ENCODE results near the gene NDUFB3.
"Not testable (repeated sequence)": the region's sequence is repeated elsewhere in the genome, so short reads cannot be mapped to it uniquely, and the experiment has no call there.

The NDUFB3 gene

GRCh38 chr2:201071479-201072200, at the start of gene NDUFB3, which contains the start of gene HYCC2:
NDUFB3 (plus strand) TSS chr2:201072001; CDS start chr2:201078883, 6,882 bp downstream.
HYCC2 (minus strand) TSS chr2:201071671; CDS start chr2:201024009, 47,662 bp downstream.
- peak; percentile 86 for DNase-seq (ENCODE audit: low read depth)

- DNase-seq (ENCODE audit: low read depth), result no peak
These were observed 47.3 kb upstream of the NDUFB3 start for GRCh38 chr2:201024518-201024917.

- DNase-seq (ENCODE audit: low read depth), result not testable (repeated sequence)
These were observed 37.4 kb upstream of the NDUFB3 start for GRCh38 chr2:201034355-201034754.

- DNase-seq (ENCODE audit: low read depth), result not testable (repeated sequence)
These were observed 33.4 kb upstream of the NDUFB3 start for GRCh38 chr2:201038361-201038760.

- DNase-seq (ENCODE audit: low read depth), result no peak
These were observed 32.9 kb upstream of the NDUFB3 start for GRCh38 chr2:201038855-201039254.

- no peak for DNase-seq (ENCODE audit: low read depth)
These were observed 30.8 kb upstream of the NDUFB3 start for GRCh38 chr2:201040867-201041628.

GRCh38 chr2:201042451-201042850, 29.4 kb upstream of the NDUFB3 start:
- DNase-seq (ENCODE audit: low read depth), result not testable (repeated sequence)

DNA sequence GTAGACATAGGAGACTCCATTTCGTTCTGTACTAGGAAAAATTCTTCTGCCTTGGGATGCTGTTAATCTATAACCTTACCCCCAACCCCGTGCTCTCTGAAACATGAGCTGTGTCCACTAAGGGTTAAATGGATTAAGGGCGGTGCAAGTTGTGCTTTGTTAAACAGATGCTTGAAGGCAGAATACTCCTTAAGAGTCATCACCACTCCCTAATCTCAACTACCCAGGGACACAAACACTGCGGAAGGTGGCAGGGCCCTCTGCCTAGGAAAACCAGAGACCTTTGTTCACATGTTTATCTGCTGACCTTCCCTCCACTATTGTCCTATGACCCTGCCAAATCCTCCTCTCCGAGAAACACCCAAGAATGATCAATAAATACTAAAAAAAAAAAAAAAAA, 28.8 kb upstream of the NDUFB3 start:
- not testable (repeated sequence) for DNase-seq (ENCODE audit: low read depth)

- DNase-seq (ENCODE audit: low read depth), result no peak
These were observed 24.9 kb upstream of the NDUFB3 start for GRCh38 chr2:201046881-201047280.

DNA sequence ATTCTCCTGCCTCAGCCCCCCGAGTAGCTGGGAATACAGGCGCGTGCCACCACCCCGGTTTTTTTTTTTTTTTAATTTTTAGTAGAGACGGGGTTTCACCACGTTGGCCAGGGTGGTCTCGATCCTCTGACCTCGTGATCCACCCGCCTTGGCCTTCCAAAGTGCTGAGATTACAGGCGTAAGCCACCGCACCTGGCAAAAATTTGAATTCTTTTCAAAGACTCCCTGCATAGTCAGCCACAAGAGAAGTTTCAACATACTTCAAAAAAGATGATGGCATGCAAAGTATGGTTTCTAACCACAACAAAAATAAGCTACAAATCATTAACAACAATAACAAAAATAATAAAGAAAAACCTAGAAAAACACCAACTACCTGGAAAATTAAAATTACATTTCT, 22.3 kb upstream of the NDUFB3 start:
- no peak for DNase-seq (ENCODE audit: low read depth)

DNA sequence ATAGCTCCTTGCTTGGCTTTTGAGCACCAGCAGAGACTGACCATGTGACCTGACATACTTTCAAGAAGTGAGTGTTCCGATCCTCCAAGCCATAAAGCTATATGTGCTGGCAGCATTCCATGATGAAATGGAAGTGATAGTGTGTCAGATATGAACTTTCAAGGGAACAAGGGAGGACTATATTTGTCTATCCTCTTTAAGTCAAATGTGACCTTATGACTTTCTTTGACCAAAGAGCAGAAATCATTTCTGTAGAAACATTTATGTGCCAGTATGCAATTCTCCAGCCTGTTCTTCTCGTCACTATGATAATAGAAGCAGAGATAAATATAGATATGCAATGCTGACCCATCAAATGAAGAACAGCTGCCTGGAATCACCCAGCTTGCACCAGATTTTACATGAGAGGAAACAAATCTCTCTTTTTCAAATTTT, 14.7 kb upstream of the NDUFB3 start:
- DNase-seq (ENCODE audit: low read depth), result no peak

DNA sequence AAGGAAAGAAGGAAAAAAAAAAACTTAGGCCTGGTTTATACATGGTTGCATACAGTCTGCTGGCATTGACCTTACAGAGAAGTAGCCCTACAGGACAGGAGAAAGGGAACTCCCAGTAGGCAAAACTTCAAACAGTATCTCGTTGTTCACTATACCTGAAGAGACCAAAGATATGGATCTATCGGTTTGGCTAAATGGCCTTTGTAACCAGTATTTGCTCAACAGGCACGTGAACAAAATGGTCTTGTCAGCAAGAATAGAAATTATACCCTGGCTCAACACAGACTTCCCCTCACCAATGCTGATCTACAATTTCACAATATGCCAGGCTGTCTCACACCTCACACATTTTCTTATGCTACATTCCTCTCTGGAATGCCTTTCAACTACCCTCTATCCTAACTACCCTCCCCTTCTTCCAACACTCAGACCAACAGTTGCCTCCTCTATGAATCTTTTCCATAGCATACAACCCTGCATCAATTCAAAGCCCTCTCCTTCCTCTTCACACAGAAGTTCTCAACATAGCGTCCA, 14.0 kb upstream of the NDUFB3 start:
- DNase-seq (ENCODE audit: low read depth), result no peak

GRCh38 chr2:201058914-201059313, 12.9 kb upstream of the NDUFB3 start:
- no peak for DNase-seq (ENCODE audit: low read depth)

GRCh38 chr2:201059961-201060755, 11.6 kb upstream of the NDUFB3 start:
- DNase-seq (ENCODE audit: low read depth), result no peak

DNA sequence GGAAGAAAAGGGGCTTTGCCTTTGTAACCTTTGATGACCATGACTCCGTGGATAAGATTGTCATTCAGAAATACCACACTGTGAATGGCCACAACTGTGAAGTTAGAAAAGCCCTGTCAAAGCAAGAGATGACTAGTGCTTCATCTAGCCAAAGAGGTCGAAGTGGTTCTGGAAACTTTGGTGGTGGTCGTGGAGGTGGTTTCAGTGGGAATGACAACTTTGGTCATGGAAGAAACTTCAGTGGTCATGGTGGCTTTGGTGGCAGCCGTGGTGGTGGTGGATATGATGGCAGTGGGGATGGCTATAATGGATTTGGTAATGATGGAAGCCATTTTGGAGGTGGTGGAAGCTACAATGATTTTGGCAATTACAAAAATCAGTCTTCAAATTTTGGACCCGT, 8.3 kb upstream of the NDUFB3 start:
- not testable (repeated sequence) for DNase-seq (ENCODE audit: low read depth)

- no peak for DNase-seq (ENCODE audit: low read depth)
These were observed 6.9 kb upstream of the NDUFB3 start for GRCh38 chr2:201064797-201065329.

- DNase-seq (ENCODE audit: low read depth), result peak; percentile 4
These were observed 788 bp upstream of the NDUFB3 start for GRCh38 chr2:201070948-201071478.

DNA sequence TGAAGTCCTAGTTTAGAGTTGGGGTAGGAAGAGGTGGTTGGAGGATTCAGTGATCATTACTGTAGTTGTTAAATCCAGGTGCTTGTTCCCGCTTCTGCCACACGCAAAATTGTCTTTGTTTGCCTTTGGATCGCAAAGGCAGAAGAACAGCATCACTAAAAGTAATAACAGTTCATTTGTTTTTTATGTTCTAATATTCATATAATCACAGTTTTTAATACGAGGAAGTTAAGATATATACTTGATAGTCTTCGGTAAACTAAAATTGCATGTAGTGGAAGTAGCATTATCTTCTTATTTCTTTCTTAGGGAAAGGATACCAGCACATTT, 365 bp downstream of the NDUFB3 start:
- no peak for DNase-seq (ENCODE audit: low read depth)

- DNase-seq (ENCODE audit: low read depth), result no peak
These were observed 1.3 kb downstream of the NDUFB3 start for GRCh38 chr2:201073071-201073470.

GRCh38 chr2:201074996-201075395, 3.2 kb downstream of the NDUFB3 start:
- DNase-seq (ENCODE audit: low read depth), result no peak

DNA sequence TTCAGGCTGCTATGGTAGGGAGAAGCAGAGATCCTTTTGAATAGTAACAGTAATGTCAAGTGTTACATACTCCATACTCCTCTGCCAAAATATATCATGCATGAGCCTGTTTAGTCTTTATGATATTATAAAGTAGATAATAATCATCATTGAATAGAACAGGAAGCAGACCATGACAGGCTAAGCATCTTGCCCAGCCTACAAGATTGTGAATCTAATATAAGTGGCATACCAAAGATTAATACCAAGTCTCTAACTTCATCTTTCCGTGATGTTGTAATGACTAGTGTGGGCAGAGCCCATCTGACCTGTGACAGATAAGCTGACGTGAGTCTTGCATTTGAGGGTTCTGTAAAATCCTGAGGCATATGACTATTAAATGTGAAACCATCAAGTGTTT, 13.1 kb downstream of the NDUFB3 start:
- DNase-seq (ENCODE audit: low read depth), result no peak

DNA sequence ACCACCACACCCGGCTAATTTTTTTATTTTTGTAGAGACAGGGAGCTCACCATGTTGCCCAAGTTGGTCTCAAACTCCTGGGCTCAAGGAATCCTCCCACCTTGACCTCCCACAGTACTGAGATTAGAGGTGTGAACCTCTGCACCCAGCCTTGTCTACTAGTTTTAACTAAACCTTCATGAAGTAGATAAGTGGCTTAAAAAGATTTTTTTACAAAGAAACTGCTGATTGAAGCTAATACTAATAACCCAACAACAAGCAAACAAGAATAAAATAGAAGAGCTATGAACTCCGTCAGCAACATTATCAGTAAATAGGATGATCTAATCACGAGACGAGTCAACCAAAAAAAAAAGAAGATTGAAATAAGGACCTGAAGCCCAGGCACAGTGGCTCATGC, 18.8 kb downstream of the NDUFB3 start:
- DNase-seq (ENCODE audit: low read depth), result no peak
